ENCODE measurements around the gene CKAP4.

The CKAP4 gene

DNA sequence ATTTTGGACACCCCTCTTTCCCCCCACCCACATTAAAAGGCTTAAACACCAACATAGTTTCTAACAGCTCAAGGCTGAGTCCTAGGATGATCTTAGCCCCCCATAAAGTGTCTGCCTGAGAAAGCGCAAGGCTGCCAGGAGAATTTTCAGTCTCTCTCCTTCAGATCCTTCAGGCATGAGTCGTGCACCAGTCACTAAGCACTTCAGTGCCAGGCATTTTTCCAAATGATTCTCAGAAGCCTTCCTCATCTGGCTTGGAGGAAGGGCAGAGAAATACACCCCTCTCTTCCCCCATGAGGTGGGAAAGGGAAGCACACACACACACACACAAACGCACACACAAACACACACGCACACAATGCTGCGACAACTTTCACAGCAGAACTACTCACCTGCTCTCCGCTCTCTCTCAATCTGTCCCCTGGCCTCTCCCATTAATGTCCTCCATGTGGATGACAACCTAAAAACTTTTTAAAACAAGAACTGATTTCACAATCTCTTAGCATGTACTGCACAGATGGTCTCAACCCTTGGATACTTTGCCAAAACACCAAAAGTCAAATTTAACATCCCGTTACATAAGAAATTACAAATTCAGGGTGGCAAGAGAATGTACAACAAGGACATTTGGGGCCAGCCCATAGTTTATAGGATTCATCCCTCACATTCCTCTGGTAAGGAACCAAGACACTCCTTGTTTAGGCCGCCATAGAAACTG is 49.8 kb downstream of the CKAP4 start:
- DNase-seq (ENCODE audit: low read depth), result no peak

DNA sequence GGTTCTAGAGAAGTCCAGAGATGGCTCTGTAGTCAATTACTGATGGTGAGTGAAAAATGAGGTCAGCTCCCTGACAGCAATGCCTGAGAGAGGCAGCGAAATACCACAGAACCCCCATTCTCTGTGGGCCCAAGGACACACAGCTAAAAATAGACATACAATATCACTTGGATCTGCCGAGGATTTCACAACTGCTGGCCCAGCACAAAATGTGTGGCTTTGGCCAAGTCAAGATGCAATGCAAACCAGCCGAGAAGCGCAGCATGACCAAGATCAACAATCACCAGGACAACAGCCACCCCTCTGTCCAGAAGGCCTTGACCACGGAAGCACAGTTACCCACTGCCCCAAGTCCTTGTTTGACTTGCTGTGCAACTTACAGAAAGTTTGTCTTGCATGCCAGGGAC is 52.2 kb downstream of the CKAP4 start:
- no peak for DNase-seq (ENCODE audit: low read depth)

- no peak for DNase-seq (ENCODE audit: low read depth)
Observed at GRCh38 chr12:106194351-106194750, 53.5 kb downstream of the CKAP4 start.

DNA sequence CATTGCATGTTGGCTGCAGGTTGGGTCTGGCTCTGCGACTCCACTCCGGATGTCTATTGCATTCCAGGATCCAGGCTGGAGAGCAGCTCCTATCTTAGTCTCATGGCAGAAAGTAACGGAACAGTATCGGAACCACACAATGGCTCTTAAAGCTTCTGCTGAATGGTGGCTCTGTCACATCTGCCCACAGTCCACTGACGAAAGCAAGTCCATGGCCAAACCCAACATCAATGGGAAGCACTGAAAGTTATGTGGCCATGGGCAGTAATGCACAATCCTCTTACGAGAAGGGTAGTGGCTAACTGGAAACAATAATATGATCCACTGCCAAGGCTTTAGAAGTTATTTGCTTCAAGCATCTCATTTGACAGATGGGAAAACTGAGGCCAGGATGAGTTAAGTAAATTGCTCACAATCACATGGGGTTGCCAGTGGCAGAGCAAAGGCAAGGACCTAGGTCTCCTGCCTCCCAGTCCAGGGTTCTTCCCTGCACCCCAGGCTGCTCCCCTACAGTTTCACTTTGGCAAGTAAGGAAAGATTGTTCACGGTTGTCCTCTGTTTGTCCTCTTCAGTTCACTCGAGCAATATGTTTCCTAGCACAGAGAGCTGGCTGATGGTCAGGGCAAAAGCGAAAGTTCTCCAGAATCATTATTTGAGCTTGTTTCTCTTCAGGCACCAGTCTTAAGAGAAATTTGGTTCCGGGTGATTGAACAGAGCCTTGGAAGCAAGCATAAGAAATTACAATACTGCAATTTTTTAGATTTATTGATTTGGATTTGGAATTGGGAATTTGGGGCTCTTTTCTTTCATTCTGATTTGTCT is 54.2 kb downstream of the CKAP4 start:
- DNase-seq (ENCODE audit: low read depth), result no peak

DNA sequence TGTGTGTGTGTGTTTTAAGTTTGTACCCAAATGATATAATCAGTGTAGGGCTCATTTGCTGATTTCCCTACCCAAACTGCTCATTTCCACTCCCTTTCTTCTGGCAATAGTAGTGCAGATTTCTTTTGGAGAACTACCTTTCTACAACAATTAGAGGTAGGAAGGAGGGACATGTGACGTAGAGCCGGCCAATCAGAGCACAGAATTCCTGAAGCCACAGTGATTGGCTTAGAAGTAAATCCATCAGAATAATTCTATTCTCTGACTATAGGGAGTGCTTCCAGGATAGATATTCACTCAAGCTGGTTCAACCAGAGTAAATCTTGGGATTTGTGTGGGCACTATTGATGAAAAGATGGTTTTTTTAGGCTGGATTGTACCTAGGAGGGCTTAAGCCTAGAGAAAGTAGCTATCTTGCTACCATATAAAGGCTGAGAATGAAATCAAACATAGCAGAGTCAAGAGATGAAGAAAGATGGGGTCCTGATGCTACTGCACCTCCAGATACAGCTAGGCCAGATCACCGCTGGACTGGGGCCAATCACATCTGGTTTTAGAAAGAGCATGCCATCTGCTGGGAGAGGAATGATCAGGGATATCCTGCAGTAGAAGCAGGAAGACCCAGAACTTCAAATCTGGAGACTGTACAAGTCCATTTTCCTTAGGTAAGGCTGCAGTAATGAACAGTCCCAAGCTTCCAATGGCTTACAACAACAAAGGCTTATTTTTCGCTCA is 55.0 kb downstream of the CKAP4 start:
- DNase-seq (ENCODE audit: low read depth), result no peak

DNA sequence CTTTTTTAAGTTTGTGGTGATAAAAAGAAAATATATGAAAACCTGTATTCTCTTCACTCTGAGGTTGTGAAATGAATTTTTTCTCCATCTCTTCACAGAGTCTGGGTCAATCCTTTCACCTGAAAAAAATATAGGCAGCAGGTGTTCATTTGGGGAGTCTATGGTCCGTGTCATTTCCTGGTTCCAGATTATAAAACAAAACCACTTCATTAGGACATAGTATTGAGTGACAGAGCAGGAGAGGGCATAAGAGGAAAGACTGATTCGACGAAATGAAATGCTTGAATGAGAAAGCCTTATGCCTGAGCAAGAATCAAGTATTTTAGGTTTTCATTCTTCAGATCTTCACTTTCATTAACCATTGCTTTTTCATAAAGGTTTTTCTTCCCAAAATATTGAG is 57.2 kb downstream of the CKAP4 start:
- DNase-seq (ENCODE audit: low read depth), result no peak

- DNase-seq (ENCODE audit: low read depth), result no peak
Observed at GRCh38 chr12:106189341-106189740, 58.5 kb downstream of the CKAP4 start.

- no peak for DNase-seq (ENCODE audit: low read depth)
Observed at GRCh38 chr12:106188256-106188655, 59.6 kb downstream of the CKAP4 start.

Measured in activated T-cell treated with anti-CD3 and anti-CD28 coated beads for 24 hours (primary cell).